ENCODE results near the gene PI4KA.

Gene PI4KA

DNA sequence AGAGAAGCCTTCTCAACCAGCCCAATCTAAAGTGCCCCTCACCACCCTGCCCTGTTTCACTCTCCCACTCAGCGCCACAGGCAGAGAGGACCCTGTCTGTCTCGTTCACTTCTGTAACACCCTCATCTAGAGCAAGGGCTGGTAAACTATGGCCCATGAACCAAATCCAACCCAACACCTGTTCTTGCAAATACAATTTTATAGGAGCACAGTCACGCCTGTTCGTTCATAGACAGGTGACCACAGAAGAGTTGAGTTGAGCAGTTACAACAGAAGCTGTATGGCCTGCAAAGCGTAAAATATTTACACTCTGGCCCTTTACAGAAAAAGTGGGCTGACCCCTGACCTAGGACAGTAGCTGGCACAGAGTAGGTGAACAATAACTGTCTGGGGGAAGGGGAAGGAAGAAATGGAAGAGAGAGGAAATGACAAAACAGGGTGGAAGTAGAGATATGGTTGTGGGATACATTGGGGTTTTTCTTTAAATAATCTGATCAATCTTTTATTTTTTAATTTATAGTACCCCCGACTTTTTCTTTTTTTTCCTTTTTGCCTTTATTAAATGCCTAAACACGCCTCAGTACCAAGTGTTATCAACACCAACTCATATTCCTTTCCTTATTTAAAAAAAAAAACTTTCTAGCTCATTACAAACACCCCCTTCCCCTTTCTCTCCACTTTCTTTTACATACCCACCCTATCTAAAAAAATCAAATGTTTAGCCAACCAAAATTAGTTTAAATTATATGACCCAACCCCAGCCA is 63.8 kb downstream of the PI4KA start:
- Histone ChIP-seq H3K9ac (ENCODE audit: low read depth, low read length) (no peak overlapping the region), H3K4me3 (ENCODE audit: low read depth, low read length) (no peak overlapping the region), H3K9me3 (ENCODE audit: control insufficient read depth, insufficient read depth, low read length) (no peaks in the 10 kb centered on the region), H3K36me3 (ENCODE audit: control insufficient read depth, insufficient read depth, low read length) (peaks cover 13% of the 10 kb centered on the region), H3K27me3 (ENCODE audit: control insufficient read depth, insufficient read depth, low read length) (no peaks in the 10 kb centered on the region), H3K4me1 (ENCODE audit: control insufficient read depth, insufficient read depth, low read length) (no peaks in the 10 kb centered on the region)

DNA sequence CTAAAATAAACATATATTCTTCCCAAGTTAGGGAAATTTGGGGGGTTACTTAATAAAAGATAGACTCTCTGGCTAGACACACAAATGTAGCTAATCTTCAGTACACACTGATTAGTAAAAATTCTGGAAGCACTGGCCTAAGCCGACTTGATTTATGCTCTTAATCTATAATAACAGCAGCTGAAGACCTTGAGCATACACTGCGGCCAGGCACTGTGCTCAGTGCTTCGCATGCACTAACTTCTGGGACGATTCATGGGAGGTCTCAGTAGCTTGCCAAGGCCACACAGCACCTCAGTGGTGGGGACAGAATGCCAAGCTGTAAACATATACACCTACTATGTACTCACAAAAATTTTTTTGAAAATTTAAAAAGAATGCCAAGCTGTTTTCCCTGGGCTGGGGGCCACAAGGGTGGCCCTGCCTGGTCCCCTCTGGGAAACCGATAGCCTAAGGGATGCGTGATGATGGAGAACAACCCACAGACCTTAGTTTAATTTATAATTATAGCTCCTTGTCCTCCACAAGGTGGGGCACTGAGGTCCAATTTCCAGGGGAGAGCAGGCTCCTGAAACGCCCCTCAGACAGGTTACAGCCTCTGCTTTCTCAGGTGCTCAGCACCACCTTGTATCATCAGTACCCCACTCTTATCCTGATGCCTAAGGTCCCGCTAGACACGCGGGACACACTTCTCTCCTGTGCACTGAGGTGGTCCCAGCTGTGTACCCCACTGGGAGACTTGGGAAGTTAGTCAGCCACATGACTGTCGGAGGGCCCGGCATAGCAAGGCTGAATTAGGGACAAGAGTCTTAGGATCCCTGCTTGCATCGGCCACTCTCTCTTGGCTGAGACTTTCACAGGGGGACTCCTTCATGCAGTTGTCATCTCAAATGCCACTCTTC is 64.6 kb downstream of the PI4KA start:
- Histone ChIP-seq H3K36me3 (ENCODE audit: control insufficient read depth, insufficient read depth, low read length) (peaks cover 10% of the 10 kb centered on the region), H3K9ac (ENCODE audit: low read depth, low read length) (no peak overlapping the region)

DNA sequence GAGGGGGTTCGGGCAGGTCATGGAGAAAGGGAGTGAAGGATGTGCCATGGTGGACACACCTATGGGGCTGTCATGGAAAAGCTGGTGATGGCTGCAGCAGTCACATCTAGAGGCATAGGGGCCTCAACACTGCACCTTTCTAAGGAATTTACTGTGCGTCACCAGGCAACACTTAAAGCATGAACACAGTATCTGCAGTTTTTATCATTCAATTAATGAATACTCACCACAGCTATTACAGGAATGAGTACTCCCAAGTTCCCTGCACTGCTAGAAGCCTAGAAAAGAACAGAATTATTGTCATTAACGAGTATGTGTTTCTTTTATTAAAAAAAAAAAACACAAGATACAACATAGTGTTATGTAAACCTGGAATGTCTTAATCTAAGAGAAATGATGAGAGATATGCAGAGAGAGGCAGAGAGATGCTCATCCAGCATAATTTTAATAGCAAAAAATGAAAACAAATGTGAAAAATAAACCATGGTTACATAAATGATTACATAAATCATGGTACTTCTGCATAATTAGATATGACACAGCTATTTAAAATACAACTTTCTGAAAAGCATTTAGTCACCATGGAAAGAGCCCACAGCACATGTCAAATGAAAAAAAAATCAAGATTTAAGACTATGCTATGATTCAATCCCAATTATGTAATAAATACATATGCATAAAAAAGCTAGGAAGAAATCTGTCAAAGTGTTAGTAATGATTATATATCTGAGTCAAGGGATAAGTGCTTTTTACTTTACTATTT is 65.5 kb downstream of the PI4KA start:
- H3K4me3 ChIP-seq (ENCODE audit: low read depth, low read length): no peak overlapping the region
- H3K27me3 ChIP-seq (ENCODE audit: control insufficient read depth, insufficient read depth, low read length): no peaks in the 10 kb centered on the region
- no peak overlapping the region for H3K9ac ChIP-seq (ENCODE audit: low read depth, low read length)
- H3K9me3 ChIP-seq (ENCODE audit: control insufficient read depth, insufficient read depth, low read length): no peaks in the 10 kb centered on the region
- peaks cover 10% of the 10 kb centered on the region for H3K36me3 ChIP-seq (ENCODE audit: control insufficient read depth, insufficient read depth, low read length)
- no peaks in the 10 kb centered on the region for H3K4me1 ChIP-seq (ENCODE audit: control insufficient read depth, insufficient read depth, low read length)

More for the DNA sequence above, 64.6 kb downstream of the PI4KA start:
- Histone ChIP-seq H3K4me1 (ENCODE audit: control insufficient read depth, insufficient read depth, low read length) (no peaks in the 10 kb centered on the region), H3K27me3 (ENCODE audit: control insufficient read depth, insufficient read depth, low read length) (no peaks in the 10 kb centered on the region), H3K9me3 (ENCODE audit: control insufficient read depth, insufficient read depth, low read length) (no peaks in the 10 kb centered on the region), H3K4me3 (ENCODE audit: low read depth, low read length) (no peak overlapping the region)

DNA sequence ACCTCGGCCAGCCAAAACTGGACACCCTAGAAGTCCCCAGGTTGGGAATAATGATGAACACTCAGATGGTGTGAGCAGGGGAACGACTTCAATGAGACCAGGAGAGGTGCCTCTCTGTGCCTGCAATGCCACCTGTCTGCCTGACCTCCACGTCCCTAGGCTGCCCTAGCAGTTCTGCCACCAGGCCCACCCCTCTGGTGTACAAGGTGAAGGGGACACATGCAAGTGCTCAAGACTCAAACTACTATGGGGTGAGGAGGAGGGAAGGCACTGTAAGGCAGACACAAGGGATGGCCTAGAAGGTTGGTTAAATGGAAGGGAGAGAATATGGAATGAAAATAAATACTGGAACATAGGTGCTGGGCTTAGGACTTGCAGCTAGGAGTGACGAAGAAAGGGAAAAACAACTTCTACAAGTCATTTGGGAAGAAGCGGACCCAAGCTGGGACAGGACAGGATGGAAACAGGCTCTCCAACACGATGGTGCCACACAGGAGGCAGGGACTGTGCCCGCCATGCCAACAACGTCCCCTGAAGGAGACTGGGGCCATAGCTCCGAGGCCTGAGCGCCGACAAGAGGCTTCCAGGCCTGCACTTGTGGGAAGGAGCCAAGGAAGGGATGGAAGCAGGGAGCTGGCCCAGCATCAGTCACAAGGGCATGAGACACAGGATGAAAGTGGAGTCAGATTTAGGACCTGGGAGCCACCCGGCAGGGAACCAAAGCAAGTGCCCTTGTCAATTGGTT is 66.2 kb downstream of the PI4KA start:
- Histone ChIP-seq H3K9me3 (ENCODE audit: control insufficient read depth, insufficient read depth, low read length) (no peaks in the 10 kb centered on the region), H3K36me3 (ENCODE audit: control insufficient read depth, insufficient read depth, low read length) (peaks cover 8% of the 10 kb centered on the region), H3K27me3 (ENCODE audit: control insufficient read depth, insufficient read depth, low read length) (no peaks in the 10 kb centered on the region), H3K9ac (ENCODE audit: low read depth, low read length) (no peak overlapping the region), H3K4me3 (ENCODE audit: low read depth, low read length) (no peak overlapping the region), H3K4me1 (ENCODE audit: control insufficient read depth, insufficient read depth, low read length) (no peaks in the 10 kb centered on the region)

DNA sequence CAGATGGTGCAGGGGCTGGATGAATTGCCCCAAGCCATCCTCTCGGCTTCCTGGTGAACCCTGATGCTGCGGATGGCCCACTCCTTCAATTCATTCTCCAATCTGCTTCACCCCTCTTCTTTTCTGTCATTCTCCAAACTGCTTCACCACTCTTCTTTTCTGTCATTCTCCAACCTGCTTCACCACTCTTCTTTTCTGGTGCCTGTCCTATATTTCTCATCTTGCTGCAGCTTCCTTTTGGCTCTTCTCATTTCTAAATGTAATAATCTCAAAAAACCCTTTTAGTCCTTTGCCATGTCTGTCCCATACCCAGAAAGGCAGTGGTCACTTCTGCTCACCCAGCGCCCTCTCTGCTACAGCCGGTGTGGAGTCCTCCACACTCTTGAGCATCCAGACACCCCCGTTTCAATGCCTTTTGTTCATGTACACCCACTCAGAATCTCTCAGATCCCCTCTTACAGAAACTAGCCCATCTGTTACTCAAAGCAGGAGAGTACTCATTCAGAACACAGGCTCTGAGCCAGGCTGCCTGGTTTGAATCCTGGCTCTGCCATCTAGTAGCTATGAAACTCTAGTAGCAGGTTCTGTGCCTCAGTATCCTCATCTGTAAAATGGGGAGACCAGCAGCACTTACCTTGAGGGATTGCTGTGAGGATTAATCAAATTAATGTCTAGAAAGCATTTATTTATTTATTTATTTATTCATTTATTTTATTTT is 69.8 kb downstream of the PI4KA start:
- Histone ChIP-seq H3K4me3 (ENCODE audit: low read depth, low read length) (no peak overlapping the region), H3K9ac (ENCODE audit: low read depth, low read length) (no peak overlapping the region), H3K4me1 (ENCODE audit: control insufficient read depth, insufficient read depth, low read length) (peaks cover 4% of the 10 kb centered on the region), H3K36me3 (ENCODE audit: control insufficient read depth, insufficient read depth, low read length) (no peaks in the 10 kb centered on the region), H3K9me3 (ENCODE audit: control insufficient read depth, insufficient read depth, low read length) (no peaks in the 10 kb centered on the region), H3K27me3 (ENCODE audit: control insufficient read depth, insufficient read depth, low read length) (no peaks in the 10 kb centered on the region)

DNA sequence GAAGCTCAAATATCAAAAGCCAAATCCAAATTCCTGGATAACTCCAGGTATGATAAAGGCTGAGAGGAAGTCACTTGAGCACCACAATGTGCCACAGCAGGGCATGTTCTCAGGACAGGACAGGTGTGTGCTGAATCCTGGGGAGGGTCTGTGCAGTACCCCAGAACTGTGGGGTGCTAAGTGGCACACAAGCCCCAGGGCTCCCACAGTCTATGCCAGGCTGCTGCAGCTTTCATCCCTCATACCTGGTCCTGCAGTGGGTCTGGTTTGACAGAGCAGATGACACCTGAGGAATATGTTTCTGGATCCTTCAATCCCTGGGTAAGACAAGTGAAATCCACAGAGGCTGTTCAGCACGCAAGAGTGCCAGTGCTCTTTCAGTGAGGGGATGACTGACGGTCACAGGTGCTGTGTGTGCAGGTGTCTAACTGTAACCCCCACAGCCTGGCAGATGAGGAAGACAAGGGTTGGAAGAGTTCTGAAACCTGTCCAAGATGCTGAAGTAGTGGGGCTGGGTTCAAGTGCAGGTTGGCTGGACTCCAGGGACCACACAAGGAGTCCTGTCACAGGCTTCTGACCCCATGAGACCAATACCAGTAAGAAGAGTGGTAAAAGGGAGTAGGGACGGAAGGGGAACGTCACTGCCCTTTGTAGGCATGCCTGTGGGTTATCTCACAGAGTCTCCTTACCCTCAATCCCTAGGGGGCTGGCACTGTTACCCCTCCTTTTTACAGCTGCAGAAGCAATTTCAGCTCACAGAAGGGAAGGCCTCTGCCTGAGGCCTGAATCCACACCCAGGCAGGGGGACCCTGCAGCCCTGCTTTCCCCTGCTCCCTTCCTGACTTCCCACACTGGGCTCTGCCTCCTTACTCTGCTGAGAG is 70.6 kb downstream of the PI4KA start:
- H3K4me1 ChIP-seq (ENCODE audit: control insufficient read depth, insufficient read depth, low read length): peaks cover 5% of the 10 kb centered on the region
- no peak overlapping the region for H3K4me3 ChIP-seq (ENCODE audit: low read depth, low read length)
- no peak overlapping the region for H3K9ac ChIP-seq (ENCODE audit: low read depth, low read length)

DNA sequence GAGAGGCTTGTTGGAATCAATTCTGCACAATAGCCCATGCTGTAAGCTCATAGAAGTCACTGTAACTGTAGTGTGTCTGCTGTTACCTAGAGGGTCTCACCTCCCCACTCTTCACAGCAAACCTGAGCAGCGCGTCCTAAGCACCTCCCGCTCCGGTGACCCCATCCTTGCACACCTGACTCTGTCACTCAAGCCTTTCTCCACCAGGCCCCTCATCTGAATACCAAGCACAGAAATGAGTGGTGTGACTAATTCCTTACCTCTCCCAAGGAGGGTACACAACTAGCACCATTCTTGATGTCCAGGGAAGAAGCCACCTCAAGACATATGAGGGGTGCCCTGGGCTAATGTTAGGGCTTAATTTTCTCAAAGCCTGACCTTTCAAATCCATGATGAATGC is 71.4 kb downstream of the PI4KA start:
- Histone ChIP-seq H3K4me1 (ENCODE audit: control insufficient read depth, insufficient read depth, low read length) (peaks cover 5% of the 10 kb centered on the region), H3K9me3 (ENCODE audit: control insufficient read depth, insufficient read depth, low read length) (no peaks in the 10 kb centered on the region), H3K4me3 (ENCODE audit: low read depth, low read length) (no peak overlapping the region), H3K36me3 (ENCODE audit: control insufficient read depth, insufficient read depth, low read length) (no peaks in the 10 kb centered on the region), H3K9ac (ENCODE audit: low read depth, low read length) (no peak overlapping the region), H3K27me3 (ENCODE audit: control insufficient read depth, insufficient read depth, low read length) (no peaks in the 10 kb centered on the region)

More for the DNA sequence above, 70.6 kb downstream of the PI4KA start:
- Histone ChIP-seq H3K36me3 (ENCODE audit: control insufficient read depth, insufficient read depth, low read length) (no peaks in the 10 kb centered on the region), H3K9me3 (ENCODE audit: control insufficient read depth, insufficient read depth, low read length) (no peaks in the 10 kb centered on the region), H3K27me3 (ENCODE audit: control insufficient read depth, insufficient read depth, low read length) (no peaks in the 10 kb centered on the region)

DNA sequence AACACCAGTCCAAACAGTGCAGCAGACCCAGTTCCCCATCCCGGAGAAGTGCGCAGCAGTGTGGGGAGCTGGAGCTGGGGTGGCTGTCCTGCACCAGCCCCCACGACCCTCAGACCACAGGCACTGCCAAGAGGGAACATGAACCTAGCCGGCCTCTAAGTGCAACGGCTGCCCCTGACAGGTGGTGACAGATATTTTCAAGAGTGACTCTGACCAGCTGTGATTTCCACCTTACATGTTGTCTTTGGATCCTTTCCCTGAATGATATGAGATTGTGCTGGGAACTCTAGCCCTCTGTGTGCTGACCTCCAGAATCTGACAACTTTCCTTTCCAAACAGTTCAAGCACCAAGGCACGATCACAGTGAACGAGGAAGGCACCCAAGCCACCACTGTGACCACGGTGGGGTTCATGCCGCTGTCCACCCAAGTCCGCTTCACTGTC is 72.1 kb downstream of the PI4KA start:
- Histone ChIP-seq H3K9me3 (ENCODE audit: control insufficient read depth, insufficient read depth, low read length) (no peaks in the 10 kb centered on the region), H3K4me1 (ENCODE audit: control insufficient read depth, insufficient read depth, low read length) (peaks cover 5% of the 10 kb centered on the region), H3K4me3 (ENCODE audit: low read depth, low read length) (no peak overlapping the region), H3K9ac (ENCODE audit: low read depth, low read length) (no peak overlapping the region), H3K27me3 (ENCODE audit: control insufficient read depth, insufficient read depth, low read length) (no peaks in the 10 kb centered on the region), H3K36me3 (ENCODE audit: control insufficient read depth, insufficient read depth, low read length) (no peaks in the 10 kb centered on the region)

DNA sequence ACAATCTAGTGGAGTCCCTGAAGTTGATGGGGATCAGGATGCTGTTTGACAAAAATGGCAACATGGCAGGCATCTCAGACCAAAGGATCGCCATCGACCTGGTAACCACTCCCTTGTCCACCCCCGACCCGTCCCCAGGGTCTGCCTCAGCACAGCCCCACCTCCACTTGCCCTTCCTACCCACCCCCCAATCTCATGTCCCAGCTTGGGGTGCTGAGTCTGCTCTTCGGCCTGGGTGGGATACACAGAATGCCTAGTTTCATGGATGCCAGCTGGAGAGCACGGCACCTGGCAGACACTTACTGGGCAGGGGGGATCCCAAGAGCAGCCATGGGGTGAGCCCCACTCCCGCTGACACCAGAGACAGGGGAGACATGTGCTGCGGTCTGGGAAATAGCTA is 72.6 kb downstream of the PI4KA start:
- Histone ChIP-seq H3K4me1 (ENCODE audit: control insufficient read depth, insufficient read depth, low read length) (peaks cover 5% of the 10 kb centered on the region), H3K9ac (ENCODE audit: low read depth, low read length) (no peak overlapping the region), H3K9me3 (ENCODE audit: control insufficient read depth, insufficient read depth, low read length) (no peaks in the 10 kb centered on the region), H3K36me3 (ENCODE audit: control insufficient read depth, insufficient read depth, low read length) (no peaks in the 10 kb centered on the region), H3K27me3 (ENCODE audit: control insufficient read depth, insufficient read depth, low read length) (no peaks in the 10 kb centered on the region), H3K4me3 (ENCODE audit: low read depth, low read length) (no peak overlapping the region)

DNA sequence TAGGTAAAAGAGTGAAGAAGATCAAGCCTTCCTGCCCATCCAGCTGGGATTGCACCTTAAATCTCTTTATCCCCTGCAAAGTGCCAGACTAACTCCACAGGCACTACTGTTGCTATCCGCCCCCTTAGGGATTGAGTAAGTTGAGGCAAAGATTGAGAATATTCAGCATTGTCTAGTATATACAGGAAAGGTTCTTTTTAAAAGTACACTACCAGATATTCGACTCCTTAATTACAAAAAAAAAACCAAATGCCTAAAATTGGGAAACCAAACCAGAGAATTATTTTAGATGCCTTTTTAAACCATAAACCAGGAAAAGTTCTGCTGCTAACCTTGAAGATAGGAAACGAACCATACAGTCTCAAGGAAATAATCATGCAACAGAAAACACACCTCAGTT is 73.2 kb downstream of the PI4KA start:
- H3K36me3 ChIP-seq (ENCODE audit: control insufficient read depth, insufficient read depth, low read length): no peaks in the 10 kb centered on the region
- H3K9ac ChIP-seq (ENCODE audit: low read depth, low read length): no peak overlapping the region
- H3K27me3 ChIP-seq (ENCODE audit: control insufficient read depth, insufficient read depth, low read length): no peaks in the 10 kb centered on the region
- no peaks in the 10 kb centered on the region for H3K9me3 ChIP-seq (ENCODE audit: control insufficient read depth, insufficient read depth, low read length)
- H3K4me3 ChIP-seq (ENCODE audit: low read depth, low read length): no peak overlapping the region
- peaks cover 5% of the 10 kb centered on the region for H3K4me1 ChIP-seq (ENCODE audit: control insufficient read depth, insufficient read depth, low read length)

Data from iPS-15b (cell line).